GM12878 (cell line): Measurements from ENCODE around the gene MAD1L1. TPM values are rescaled to one million over a fixed set of nuclear protein-coding genes. Genes with fewer than 3 reads are reported as not detected.

Experiments
- ATAC-seq: fragments of 200-7000 bp; cut with Tn5 transposase; 3 replicates; pipeline ENCODE4 v1.9.1; 2020; ENCODE audit warnings: mild to moderate bottlenecking, moderate library complexity
- BruUV-seq: library from RNA; stranded (reverse); fragments of 400-500 nt; replicated peaks from 2 replicates; lab custom pipeline; 2021; lab: Mats Ljungman, UMichigan
- CTCF ChIA-PET: fragments of 300-600 bp; sonication (Branson Sonifier 250); formaldehyde crosslinking; extraction: SDS; loops from one replicate; lab custom pipeline; 2021; ENCODE audit warnings: inconsistent platforms; lab: Yijun Ruan, JAX
- POLR2A ChIA-PET: fragments of 350-600 bp; formaldehyde crosslinking; extraction: SDS; loops from one replicate; lab custom pipeline; 2021; ENCODE audit warnings: inconsistent platforms; lab: Charles Lee
- RAD21 ChIA-PET: fragments of 300-600 bp; sonication (Branson Sonifier 250); formaldehyde crosslinking; loops from one replicate; lab custom pipeline; 2023; ENCODE audit warnings: antibody characterized with exemption; ENCODE audit not compliant: unreplicated experiment; lab: Charles Lee
- SMC1A ChIA-PET: fragments of 300-600 bp; sonication (Branson Sonifier 250); formaldehyde crosslinking; loops from one replicate; lab custom pipeline; 2023; ENCODE audit not compliant: unreplicated experiment, uncharacterized antibody; lab: Charles Lee
- DNase-seq: peaks from one replicate; pipeline ENCODE4 v3.0.0-alpha.2; 2011; ENCODE audit warnings: low read depth, low spot score
- FAIRE-seq: peaks from 3 replicates; lab custom pipeline; 2011; peaks lifted over from hg19 to GRCh38; lab: Jason Lieb, UNC
- H2AFZ ChIP-seq: 2 replicates; pipeline ENCODE4 v1.6.0; 2011; ENCODE audit warnings: low read depth, low read length, control low read depth; ENCODE audit not compliant: control insufficient read depth
- H3K27ac ChIP-seq: 2 replicates; pipeline ENCODE4 v1.5.1; 2011; ENCODE audit warnings: control low read depth; ENCODE audit not compliant: control insufficient read depth, insufficient read depth
- H3K27me3 ChIP-seq, 2 experiments: replicated peaks in 1 of 2; 2 replicates each; pipeline versions ENCODE4 v1.6.0 to v1.6.1; 2011; ENCODE audit warnings: low read length in 1 of 2; ENCODE audit not compliant: control insufficient read depth in 2 of 2, insufficient read depth in 2 of 2
- H3K36me3 ChIP-seq, 2 experiments: 2 replicates each; pipeline ENCODE4 v1.5.1; 2011; ENCODE audit warnings: low read length in 1 of 2; ENCODE audit not compliant: control insufficient read depth in 2 of 2, insufficient read depth in 2 of 2
- H3K4me1 ChIP-seq: 2 replicates; pipeline ENCODE4 v1.6.1; 2011; ENCODE audit warnings: mild to moderate bottlenecking, low read length, moderate library complexity, mixed read lengths; ENCODE audit not compliant: control insufficient read depth, insufficient read depth
- H3K4me2 ChIP-seq: 2 replicates; pipeline ENCODE4 v1.6.0; 2011; ENCODE audit warnings: control low read depth; ENCODE audit not compliant: control insufficient read depth, insufficient read depth
- H3K4me3 ChIP-seq: fragments of 200-600 bp; sonication (generic); 2 replicates; pipeline ENCODE4 v1.5.1; 2016
- H3K79me2 ChIP-seq: 2 replicates; pipeline ENCODE4 v1.6.0; 2011; ENCODE audit warnings: low read length; ENCODE audit not compliant: control insufficient read depth, insufficient read depth
- H3K9ac ChIP-seq: 2 replicates; pipeline ENCODE4 v1.8.0; 2011; ENCODE audit warnings: low read length, control low read depth, mixed read lengths; ENCODE audit not compliant: control insufficient read depth, insufficient read depth
- H3K9me3 ChIP-seq: replicated peaks from 3 replicates; pipeline ENCODE4 v1.5.1; 2011; ENCODE audit warnings: mild to moderate bottlenecking, low read length; ENCODE audit not compliant: control insufficient read depth, insufficient read depth
- H4K20me1 ChIP-seq: 2 replicates; pipeline ENCODE4 v1.6.0; 2011; ENCODE audit not compliant: control insufficient read depth, insufficient read depth
- BACH1 ChIP-seq: fragments of 450-650 bp; IDR thresholded peaks from 2 replicates; pipeline ENCODE4 v1.6.1; 2017; ENCODE audit warnings: mild to moderate bottlenecking, borderline replicate concordance
- E2F8 ChIP-seq: fragments of 450-650 bp; IDR thresholded peaks from 2 replicates; pipeline ENCODE4 v1.6.1; 2018; ENCODE audit warnings: mild to moderate bottlenecking, low read depth, moderate library complexity; ENCODE audit not compliant: partially characterized antibody
- EP300 ChIP-seq, 2 experiments: fragments of 150-350 bp in 1 of 2; IDR thresholded peaks; 2 replicates each; pipeline ENCODE4 v1.6.1; 2011 to 2012; ENCODE audit warnings: low read depth in 2 of 2, low read length in 2 of 2, borderline replicate concordance in 1 of 2, improper control_type of control experiment in 1 of 2, inconsistent platforms in 1 of 2; ENCODE audit not compliant: control insufficient read depth in 1 of 2
- EZH2 ChIP-seq: IDR thresholded peaks from 2 replicates; pipeline ENCODE4 v1.6.1; 2012; ENCODE audit warnings: low read depth, mild to moderate bottlenecking, control low read depth, inconsistent platforms, low read length, borderline replicate concordance; ENCODE audit not compliant: control insufficient read depth
- HDAC6 ChIP-seq: fragments of 200-600 bp; sonication (generic); IDR thresholded peaks from one replicate; pipeline ENCODE4 v1.8.0; 2017; ENCODE audit warnings: antibody characterized with exemption; ENCODE audit not compliant: unreplicated experiment
- IKZF1 ChIP-seq: fragments of 450-650 bp; conservative IDR thresholded peaks from 2 replicates; pipeline ENCODE4 v1.6.1; 2017; ENCODE audit warnings: antibody characterized with exemption, mild to moderate bottlenecking
- JUND ChIP-seq: IDR thresholded peaks from 2 replicates; pipeline ENCODE4 v1.6.1; 2012; ENCODE audit warnings: low read depth, mild to moderate bottlenecking, low read length, improper control_type of control experiment, moderate library complexity
- MLLT1 ChIP-seq: fragments of 450-650 bp; IDR thresholded peaks from 2 replicates; pipeline ENCODE4 v1.6.1; 2016; ENCODE audit warnings: mild to moderate bottlenecking
- NBN ChIP-seq: fragments of 450-650 bp; IDR thresholded peaks from 2 replicates; pipeline ENCODE4 v1.6.1; 2016
- PAX5 ChIP-seq: IDR thresholded peaks from 2 replicates; pipeline ENCODE4 v1.6.1; 2011; ENCODE audit warnings: low read depth, low read length, borderline replicate concordance
- RAD51 ChIP-seq: fragments of 450-650 bp; IDR thresholded peaks from 2 replicates; pipeline ENCODE4 v1.6.1; 2016; ENCODE audit warnings: moderate library complexity, mild to moderate bottlenecking, inconsistent platforms
- RBBP5 ChIP-seq: fragments of 200-600 bp; sonication (generic); conservative IDR thresholded peaks from 2 replicates; pipeline ENCODE4 v1.6.1; 2016
- SIX5 ChIP-seq: IDR thresholded peaks from 2 replicates; pipeline ENCODE4 v1.6.1; 2011; ENCODE audit warnings: mild to moderate bottlenecking, low read depth, low read length, moderate library complexity; ENCODE audit not compliant: severe bottlenecking
- STAT1 ChIP-seq: fragments of 450-650 bp; conservative IDR thresholded peaks from 2 replicates; pipeline ENCODE4 v1.6.1; 2014; ENCODE audit warnings: antibody characterized with exemption, mild to moderate bottlenecking
- TBL1XR1 ChIP-seq: IDR thresholded peaks from 2 replicates; pipeline ENCODE4 v1.6.1; 2012; ENCODE audit warnings: low read depth, low read length, improper control_type of control experiment
- TCF7 ChIP-seq: IDR thresholded peaks from 2 replicates; pipeline ENCODE4 v1.6.1; 2014; ENCODE audit warnings: antibody characterized with exemption, borderline replicate concordance
- ZNF217 ChIP-seq: fragments of 450-650 bp; IDR thresholded peaks from 2 replicates; pipeline ENCODE4 v1.6.1; 2017; ENCODE audit warnings: antibody characterized with exemption, mild to moderate bottlenecking
- ZNF384 ChIP-seq: IDR thresholded peaks from 2 replicates; pipeline ENCODE4 v1.6.1; 2012; ENCODE audit warnings: low read depth, mild to moderate bottlenecking, low read length, improper control_type of control experiment, borderline replicate concordance
- WGBS: methylation state at CpG from one replicate; pipeline ENCODE4 v1.1.6; 2016; ENCODE audit warnings: low lambda C conversion rate; ENCODE audit not compliant: insufficient replicate concordance, insufficient coverage; ENCODE audit errors: missing lambda C conversion rate; 5-methylcytosine and 5-hydroxymethylcytosine counted together
- in situ Hi-C: fragments of 300-500 bp; cut with MboI; formaldehyde crosslinking; loops from 9 replicates; pipeline ENCODE4 v1.14.3; 2018; ENCODE audit warnings: mixed read lengths
- intact Hi-C: fragments of 100-400 bp; cut with micrococcal nuclease; formaldehyde crosslinking; loops from one replicate; pipeline ENCODE4 v1.14.2; 2022; ENCODE audit not compliant: unreplicated experiment
- polyA plus RNA-seq, 11 experiments: library from polyadenylated mRNA; depleted of rRNA in 4 of 11; unstranded in 6 of 11; stranded (reverse) in 5 of 11; fragments of >200 nt; fragmentation: Nextera tagmentation in 4 of 11; fragmentation: Illumina TruSeq in 1 of 11; extraction: Ambion mirVana in 4 of 11; extraction: Trizol in 1 of 11; gene quantifications; 1 replicate in 1 of 11; 2 replicates in 10 of 11; pipeline versions ENCODE4 v1.2.1 to v1.2.3, GENCODE V29; 2011 to 2016; ENCODE audit warnings: inconsistent platforms in 2 of 11, missing spikeins in 2 of 11, low read depth in 1 of 11
- total RNA-seq, 4 experiments: library from RNA; depleted of rRNA in 3 of 4; stranded (reverse); fragments of >200 nt in 3 of 4; fragmentation: Illumina TruSeq in 1 of 4; extraction: Trizol in 1 of 4; gene quantifications; 2 replicates each; pipeline versions ENCODE4 v1.2.1 to v1.2.3, GENCODE V29; 2013 to 2021
- TF ChIP-seq, protein P1 (sequence below): fragments of 450-650 bp; IDR thresholded peaks from 2 replicates; pipeline ENCODE4 v1.6.1; 2017; ENCODE audit warnings: antibody characterized with exemption, mild to moderate bottlenecking, moderate library complexity

Gene MAD1L1
- total and polyA plus RNA-seq, 10 of the 15 experiments (the other 5 are each of a cell fraction or from before 2014, with no cell fraction given) = 2.2 to 76.8 (median 38.3) TPM

DNA sequence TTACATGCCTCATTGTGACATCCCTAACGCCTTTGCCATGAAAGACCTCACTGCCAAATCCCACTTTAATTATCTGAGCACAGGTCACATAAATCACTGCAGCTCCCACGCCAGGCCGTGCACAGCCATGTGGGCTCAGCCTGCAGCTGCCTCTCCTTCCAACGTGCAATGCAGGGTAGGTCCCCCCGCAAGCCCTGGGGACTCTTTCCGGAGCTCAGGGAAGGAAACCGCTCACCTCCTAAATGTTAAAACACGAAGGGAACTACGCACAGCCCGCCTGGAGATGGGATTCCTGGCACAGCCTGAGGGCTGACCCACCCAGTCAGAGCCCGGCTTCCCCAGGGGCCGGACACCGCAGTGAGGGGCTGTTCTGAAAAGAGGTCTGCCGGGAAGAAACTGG lies 128.0 kb downstream of the MAD1L1 start:
- H3K79me2 ChIP-seq = no peaks in the 10 kb centered on the region
- TF ChIP-seq E2F8 (no peak), EP300 (IDR thresholded peaks at IDR 0.05; ENCODE audit: borderline replicate concordance in 1 of 2, control insufficient read depth in 1 of 2, low read depth in 2 of 2, low read length in 2 of 2) (no peak), ZNF384 (no peak), STAT1 (no peak), RAD51 (no peak), SIX5 (no peak), TCF7 (no peak), MLLT1 (no peak), IKZF1 (no peak), RBBP5 (no peak), BACH1 (no peak), NBN (no peak), EZH2 (no peak), PAX5 (no peak), HDAC6 (no peak), ZNF217 (no peak), TBL1XR1 (no peak), JUND (no peak)
- TF ChIP-seq, protein P1, sequence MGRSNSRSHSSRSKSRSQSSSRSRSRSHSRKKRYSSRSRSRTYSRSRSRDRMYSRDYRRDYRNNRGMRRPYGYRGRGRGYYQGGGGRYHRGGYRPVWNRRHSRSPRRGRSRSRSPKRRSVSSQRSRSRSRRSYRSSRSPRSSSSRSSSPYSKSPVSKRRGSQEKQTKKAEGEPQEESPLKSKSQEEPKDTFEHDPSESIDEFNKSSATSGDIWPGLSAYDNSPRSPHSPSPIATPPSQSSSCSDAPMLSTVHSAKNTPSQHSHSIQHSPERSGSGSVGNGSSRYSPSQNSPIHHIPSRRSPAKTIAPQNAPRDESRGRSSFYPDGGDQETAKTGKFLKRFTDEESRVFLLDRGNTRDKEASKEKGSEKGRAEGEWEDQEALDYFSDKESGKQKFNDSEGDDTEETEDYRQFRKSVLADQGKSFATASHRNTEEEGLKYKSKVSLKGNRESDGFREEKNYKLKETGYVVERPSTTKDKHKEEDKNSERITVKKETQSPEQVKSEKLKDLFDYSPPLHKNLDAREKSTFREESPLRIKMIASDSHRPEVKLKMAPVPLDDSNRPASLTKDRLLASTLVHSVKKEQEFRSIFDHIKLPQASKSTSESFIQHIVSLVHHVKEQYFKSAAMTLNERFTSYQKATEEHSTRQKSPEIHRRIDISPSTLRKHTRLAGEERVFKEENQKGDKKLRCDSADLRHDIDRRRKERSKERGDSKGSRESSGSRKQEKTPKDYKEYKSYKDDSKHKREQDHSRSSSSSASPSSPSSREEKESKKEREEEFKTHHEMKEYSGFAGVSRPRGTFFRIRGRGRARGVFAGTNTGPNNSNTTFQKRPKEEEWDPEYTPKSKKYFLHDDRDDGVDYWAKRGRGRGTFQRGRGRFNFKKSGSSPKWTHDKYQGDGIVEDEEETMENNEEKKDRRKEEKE = no peak
- H3K36me3 ChIP-seq = no peaks in the 10 kb centered on the region; a peak in 2 of 4 replicates
- BruUV-seq = no TSS peak
- ChIA-PET POLR2A (no interaction called here), SMC1A (no interaction called here), RAD21 (interaction anchor here (1.7 kb wide), 1 partner anchor 90 kb away, joined by 6 read pairs; no protein-coding TSS in a partner anchor), CTCF (interaction anchor here (0.9 kb wide), 1 partner anchor 91 kb away, joined by 4 read pairs; no protein-coding TSS in a partner anchor)
- intact Hi-C loops = loop anchor here (5.0 kb wide), 1 partner anchor 63 kb away; no protein-coding TSS in a partner anchor
- H3K4me3 ChIP-seq = no peak overlapping the region
- FAIRE-seq = no peak
- no peaks in the 10 kb centered on the region for H3K27me3 ChIP-seq
- H2AFZ ChIP-seq = no peak overlapping the region
- in situ Hi-C loops = no loop called here
- no peak overlapping the region for H3K27ac ChIP-seq
- 91% methylated on average over 14 of the region's 14 CpGs for WGBS
- peaks cover 12% of the 10 kb centered on the region for H3K4me1 ChIP-seq
- no peak for ATAC-seq
- no peaks in the 10 kb centered on the region for H3K9me3 ChIP-seq
- no peak overlapping the region for H3K4me2 ChIP-seq
- DNase-seq = no peak
- no peak overlapping the region for H3K9ac ChIP-seq
- no peaks in the 10 kb centered on the region for H4K20me1 ChIP-seq
